HG02610 (cell line): ENCODE data around the gene CTIF.
"Not testable (repeated sequence)": the region's sequence is repeated elsewhere in the genome, so short reads cannot be mapped to it uniquely, and the experiment has no call there.

Experiments
- ATAC-seq: cut with Tn5 transposase; IDR thresholded peaks from one replicate; pipeline ENCODE4 v1.9.1; 2021; ENCODE audit warnings: mild to moderate bottlenecking, moderate library complexity; ENCODE audit not compliant: unreplicated experiment

CTIF gene

DNA sequence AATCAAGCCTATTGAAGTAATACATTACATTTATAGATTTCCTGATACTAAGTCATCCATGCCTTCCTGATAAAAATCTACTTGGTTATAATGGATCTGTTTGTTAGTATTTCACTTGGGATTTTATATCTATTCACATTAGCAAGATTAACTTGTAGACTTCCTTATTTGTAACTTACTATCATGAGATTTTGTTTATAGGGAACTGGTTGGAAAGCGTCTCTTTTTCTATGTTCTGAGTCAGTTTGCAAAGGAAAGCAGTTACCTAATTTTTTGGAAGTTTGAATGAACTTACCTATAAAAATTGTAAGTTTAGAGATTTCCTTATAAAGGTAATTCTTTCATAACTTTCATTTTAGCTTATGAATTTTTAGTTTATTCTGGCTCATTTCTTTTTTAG, 270.5 kb downstream of the CTIF start:
- ATAC-seq: no peak

GRCh38 chr18:48810805-48811204, 272.0 kb downstream of the CTIF start:
- no peak for ATAC-seq

GRCh38 chr18:48811401-48811800, 272.6 kb downstream of the CTIF start:
- ATAC-seq: no peak

DNA sequence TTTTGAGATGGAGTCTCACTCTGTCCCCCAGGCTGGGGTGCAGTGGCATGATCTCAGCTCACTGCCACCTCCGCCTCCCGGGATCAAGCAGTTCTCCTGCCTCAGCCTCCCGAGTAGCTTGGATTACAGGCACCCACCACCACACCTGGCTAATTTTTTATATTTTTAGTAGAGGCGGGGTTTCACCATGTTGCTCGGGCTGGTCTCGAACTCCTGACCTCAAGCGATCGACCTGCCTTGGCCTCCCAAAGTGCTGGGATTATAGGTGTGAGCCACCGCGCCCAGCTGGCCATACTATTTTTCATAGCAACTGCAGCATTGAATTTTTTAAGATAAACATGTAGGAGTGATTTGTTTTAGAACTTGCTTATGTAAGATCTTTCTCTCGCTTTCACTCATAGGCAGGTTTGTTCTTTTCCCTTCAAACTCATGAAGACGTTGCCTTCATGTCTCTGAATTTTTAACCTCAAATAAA, 273.2 kb downstream of the CTIF start:
- not testable (repeated sequence) for ATAC-seq

DNA sequence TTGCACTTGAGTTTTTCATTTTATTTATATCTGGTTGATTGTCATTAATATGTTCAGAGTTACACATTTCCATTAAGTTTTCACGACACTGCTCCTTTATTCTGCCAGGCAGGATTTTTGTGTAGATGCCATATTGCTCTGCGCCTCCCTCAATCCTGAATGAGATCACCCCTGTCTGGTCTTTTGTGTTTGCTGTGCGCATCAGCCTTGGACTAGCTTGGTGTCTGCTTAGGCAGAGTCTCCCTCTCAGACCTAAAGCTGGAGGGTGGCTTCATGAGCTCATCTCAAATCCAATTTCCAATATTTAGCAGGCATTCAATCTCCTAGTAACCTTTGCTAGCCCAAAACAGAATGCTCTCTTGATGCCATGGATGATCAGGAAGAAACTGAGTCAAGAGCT, 274.5 kb downstream of the CTIF start:
- ATAC-seq: no peak

DNA sequence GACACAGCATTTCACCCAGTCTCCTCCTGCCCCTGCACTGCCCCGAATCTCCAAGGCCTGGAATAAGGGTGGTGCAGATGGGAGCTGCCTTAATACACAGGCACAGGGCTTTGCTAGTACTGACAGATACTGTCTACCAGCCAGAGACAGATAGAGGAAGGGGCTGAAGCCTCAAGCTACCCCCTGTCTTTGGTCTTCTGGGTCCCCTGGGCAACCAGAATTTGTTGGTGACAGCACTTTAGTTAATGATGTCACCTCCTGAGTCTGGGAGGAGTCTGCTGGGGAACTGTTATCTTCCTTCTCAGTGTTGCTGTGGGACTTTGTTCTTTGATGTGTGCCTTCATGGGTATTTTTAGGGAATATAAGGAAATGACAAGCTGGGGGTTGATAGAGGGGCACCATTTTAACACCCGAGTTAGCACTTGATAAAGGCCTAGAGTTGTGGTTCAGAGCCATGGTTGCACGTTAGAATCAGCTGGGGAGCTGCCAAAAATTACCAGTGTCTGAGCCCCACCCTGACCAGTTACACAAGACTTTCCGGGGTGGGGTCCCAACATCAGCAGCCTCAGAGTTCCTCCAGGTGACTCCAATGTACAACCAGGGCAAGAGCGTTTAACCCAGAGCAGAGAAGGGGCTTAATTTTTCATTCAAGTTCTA, 275.1 kb downstream of the CTIF start:
- ATAC-seq: peak; percentile 26

GRCh38 chr18:48814490-48815178, 275.8 kb downstream of the CTIF start:
- ATAC-seq: no peak

- no peak for ATAC-seq
Observed at GRCh38 chr18:48815179-48815515, 276.3 kb downstream of the CTIF start.

DNA sequence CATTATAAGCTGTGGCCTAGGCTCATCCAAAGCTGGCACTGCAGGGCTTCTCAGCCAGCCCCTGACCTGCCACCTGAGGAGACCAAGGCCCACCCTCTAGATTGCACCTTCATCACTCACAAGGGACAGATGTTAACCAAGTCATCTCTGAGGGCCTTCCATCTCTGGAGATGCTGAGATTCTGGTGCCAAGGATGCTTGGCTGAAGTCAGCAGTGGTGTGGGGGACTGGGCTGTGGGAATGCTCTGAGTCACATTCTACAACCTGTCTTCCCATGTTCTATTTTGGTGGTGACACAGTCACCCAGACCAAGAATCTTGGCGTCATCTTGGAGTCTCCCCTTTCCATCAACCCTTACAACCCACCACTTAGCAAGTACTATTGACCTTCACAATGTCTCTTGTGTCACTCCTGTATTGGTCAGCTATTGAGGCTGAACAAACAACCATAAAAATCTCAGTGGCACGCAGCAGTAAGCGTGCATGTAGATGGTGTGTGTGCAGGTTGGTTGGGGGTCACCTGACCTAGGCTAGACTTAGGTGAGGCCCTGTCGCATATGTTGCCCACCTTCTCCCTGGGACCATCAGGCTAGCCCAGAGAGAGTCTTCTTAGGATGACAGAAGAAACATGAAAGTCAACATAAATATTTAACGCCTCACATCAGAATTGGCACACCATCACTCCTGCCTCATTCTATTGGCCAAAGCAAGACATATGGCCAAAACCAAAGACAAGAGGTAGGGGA, 276.9 kb downstream of the CTIF start:
- ATAC-seq: peak; percentile 42

GRCh38 chr18:48816554-48816953, 277.7 kb downstream of the CTIF start:
- no peak for ATAC-seq

DNA sequence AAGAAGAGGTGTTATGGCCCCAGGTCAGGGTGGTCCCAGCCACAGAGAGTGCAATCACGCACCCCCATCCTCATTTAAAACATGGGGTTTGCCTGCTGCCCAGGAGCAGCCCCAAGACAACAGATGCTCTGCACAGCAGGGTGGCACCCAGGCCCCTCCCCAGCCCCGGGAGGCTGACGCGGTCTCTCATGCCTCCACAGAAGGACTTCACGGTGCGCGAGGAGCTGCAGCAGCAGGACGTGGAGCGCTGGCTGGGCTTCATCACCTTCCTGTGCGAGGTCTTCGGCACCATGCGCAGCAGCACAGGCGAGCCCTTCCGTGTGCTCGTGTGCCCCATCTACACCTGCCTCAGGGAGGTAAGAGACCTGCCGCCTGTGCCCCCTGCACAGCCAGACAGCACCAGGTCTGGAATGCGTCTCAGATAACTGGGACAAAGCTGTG, 278.2 kb downstream of the CTIF start:
- ATAC-seq: no peak

GRCh38 chr18:48818329-48819254, 279.8 kb downstream of the CTIF start:
- ATAC-seq: no peak

GRCh38 chr18:48819276-48819675, 280.4 kb downstream of the CTIF start:
- no peak for ATAC-seq

GRCh38 chr18:48819781-48820482, 281.1 kb downstream of the CTIF start:
- no peak for ATAC-seq

- peak; percentile 93 for ATAC-seq
Observed at GRCh38 chr18:48820483-48821250, 281.8 kb downstream of the CTIF start.

DNA sequence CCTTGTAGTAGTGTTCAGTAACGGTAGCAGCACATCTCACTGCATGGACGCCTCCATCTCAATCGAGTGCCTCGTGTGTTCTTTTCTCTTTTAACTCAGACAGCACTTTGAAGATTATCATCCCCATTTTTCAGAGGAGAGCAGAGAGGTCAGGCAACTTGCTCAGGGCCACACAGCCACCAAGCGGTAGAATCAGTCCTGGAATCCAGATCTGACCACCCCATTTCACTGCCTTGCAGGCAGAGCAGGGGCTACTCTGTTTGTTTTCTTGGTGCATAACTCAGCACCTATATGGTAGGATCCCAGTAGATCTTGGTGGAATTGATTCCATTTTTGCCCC, 282.4 kb downstream of the CTIF start:
- ATAC-seq: peak; percentile 17

GRCh38 chr18:48821845-48822244, 283.0 kb downstream of the CTIF start:
- ATAC-seq: no peak

DNA sequence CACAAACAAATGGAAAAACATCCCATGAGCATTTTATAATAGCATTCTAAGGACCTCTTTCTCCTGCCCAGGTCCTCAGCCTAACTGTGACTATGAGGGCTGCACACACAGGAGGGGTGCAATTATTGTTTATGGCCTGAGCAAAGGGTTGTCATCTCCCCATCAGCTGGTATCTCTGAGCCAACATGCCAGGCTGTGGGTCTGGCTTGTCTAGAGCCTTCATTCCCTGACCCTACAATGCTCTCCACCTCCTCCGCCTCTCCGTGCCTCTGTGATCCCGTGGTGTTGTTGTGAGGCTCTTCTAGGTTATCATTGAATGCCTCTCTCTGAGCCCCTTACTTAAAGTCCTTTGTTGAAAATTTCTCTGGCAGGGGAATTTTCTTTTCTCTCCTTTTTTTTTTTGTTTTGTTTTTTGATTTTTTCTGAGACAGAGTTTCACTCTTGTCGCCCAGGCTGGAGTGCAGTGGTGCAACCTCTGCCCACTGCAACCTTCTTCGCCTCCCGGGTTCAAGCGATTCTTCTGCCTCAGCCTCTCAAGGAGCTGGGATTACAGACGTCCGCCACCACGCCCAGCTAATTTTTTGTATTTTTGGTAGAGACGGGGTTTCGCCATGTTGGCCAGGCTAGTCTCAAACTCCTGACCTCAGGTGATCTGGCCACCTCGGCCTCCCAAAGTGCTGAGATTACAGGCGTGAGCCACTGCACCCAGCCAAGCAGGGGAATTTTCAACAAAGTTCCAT, 285.6 kb downstream of the CTIF start:
- ATAC-seq: no peak
